Activated naive CD8-positive, alpha-beta T cell treated with anti-CD3 and anti-CD28 coated beads, Interleukin-2, amount 50 U/mL, for 16 hours (primary cell): ENCODE data around the gene AADACL4.
"Not testable (repeated sequence)": the region's sequence is repeated elsewhere in the genome, so short reads cannot be mapped to it uniquely, and the experiment has no call there.

Experiments used
- DNase-seq: peaks from one replicate; pipeline ENCODE4 v3.0.0-alpha.2; 2020; ENCODE audit warnings: low read depth, low spot score

AADACL4 gene

DNA sequence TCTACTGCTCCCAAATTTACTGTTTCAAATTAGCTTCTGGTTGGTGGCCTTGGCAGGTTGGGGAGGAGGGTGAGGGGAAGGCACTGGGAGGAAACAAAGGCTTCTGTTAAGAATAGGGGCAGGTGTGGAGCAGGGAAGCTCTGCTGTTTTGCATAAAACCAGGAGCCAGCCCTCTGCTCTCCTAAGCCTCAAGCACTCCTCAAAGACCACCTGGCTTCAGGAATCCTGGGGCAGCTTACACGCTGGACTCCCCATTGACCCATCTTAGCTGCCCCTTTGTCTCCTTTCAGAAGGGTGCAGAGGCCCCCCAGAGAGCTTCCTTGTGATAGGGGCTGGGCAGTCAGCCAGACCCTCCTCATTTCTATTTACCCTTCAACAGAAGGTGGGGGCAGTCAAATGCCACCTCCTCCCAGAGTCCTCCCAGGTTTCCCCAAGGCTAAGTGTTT, 14.4 kb upstream of the AADACL4 start:
- DNase-seq: no peak

DNA sequence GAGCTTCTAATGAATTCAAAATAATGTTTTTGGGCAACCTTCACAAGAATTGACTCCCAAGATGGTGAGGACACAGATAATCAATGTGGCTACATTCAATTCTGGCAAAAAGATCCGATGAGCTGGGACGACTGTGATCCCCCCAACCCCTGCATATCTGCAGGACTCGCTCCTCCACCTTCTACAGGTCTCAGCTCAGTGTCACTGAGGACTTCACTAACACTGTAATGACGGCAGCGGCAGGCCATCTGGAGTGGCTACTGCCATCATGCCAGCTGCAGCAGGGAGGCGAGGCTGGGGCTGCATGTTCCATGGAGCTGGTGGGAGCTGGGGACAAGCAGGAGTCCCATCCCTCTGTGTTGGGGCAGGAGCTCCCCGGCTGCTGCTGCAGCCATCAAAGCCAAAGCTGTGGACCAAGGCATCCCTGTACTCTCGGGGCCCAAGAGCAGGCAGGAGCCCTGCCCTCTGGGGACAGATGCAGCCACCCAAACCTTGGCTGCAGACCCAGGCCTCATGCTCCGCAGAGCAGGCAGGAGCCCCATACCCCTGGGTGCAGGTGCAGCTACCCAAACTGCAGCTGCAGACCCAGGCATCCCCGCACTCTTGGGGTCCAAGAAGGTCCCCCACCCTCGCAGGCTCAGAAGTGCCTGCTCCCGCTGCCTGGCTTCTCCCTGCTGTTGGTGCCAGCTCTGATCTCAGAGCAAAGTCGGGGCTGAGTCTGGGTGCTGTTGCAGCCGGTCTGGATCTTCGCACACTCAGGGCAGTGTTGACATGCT, 13.7 kb upstream of the AADACL4 start:
- DNase-seq: no peak

DNA sequence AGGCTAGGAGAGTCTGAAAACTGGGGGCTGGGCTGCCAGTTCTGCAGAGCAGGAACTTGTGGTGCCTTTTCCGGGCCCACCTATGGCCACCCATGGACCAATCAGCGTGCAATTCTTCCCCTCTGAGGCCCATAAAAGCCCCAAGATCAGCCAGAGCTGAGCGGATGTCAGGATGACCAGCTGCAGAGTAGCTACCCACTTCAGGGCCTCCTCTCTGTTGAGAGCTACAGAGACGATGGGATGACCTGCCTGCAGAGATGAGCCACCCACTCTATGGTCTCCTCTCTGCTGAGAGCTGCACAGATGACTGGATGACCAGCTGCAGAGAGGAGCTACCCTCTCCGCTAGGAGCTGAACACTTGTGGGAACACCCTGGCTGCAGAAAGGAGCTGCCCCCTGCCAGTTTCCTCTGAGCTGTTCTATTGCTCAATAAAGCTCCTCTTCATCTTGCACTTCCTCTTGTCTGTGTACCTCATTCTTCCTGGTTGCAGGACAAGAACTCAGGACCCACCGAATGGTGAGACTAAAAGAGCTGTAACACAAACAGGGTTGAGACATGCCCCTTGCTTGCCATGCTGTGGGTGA, 12.8 kb upstream of the AADACL4 start:
- no peak for DNase-seq

DNA sequence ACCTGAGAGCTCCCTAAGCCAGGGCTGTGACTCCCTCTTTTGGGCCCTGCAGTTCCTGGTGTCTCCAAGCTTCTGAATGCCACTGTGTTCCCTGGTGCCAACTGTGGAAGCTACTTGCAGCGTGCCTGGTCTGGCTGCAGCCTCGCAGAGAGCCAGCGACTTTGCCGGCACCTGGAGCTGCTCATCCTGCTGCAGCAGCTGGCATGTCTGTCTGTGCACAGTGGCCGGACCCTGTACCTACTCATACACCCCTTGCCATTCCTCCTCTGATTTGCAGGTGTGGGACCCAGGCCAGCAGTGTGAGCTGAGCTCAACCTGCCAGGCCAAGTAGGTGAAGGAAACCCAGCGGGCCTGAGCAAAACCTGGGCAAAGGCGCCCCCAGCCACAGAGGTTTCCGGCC, 12.3 kb upstream of the AADACL4 start:
- no peak for DNase-seq

DNA sequence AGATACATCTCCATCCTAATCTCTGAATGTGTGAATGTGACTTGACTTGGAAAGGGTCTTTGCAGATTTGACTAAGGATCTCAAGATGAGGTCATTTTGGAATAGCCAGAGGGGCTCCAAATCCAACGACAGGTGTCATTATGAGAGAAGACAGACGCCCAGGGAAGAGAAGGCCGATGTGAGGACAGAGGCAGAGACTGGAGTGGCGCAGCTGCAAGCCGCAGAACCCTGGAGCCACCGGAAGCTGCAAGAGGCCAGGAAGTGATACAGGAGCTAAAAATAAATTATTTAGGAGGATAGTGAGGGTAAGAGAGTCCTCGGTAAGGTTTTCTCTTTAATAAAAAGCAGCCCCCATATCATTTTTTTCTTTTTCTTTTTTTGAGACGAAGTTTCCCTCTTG, 9.7 kb upstream of the AADACL4 start:
- no peak for DNase-seq

DNA sequence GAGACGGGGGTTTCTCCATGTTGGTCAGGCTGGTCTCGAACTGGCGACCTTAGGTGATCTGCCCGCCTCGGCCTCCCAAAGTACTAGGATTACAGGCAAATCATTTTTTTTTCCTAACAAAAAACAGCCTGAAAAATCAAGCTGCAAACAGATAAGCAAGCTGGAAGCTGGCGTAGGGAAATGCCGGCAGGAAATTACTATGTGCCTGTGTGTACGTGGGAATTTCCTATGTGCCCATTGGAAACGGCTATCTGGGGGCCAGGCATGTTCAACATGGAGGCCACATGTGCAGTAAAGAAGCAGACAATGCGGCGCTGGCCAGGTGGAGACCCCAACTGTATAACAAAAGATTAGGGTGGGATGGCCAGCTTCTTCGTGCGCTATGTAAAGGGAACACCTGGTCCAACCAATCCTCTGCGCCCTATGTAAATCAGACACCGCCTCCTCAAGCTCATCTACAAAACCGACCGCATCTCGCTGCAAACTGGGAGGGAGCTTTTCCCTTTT, 9.1 kb upstream of the AADACL4 start:
- no peak for DNase-seq

DNA sequence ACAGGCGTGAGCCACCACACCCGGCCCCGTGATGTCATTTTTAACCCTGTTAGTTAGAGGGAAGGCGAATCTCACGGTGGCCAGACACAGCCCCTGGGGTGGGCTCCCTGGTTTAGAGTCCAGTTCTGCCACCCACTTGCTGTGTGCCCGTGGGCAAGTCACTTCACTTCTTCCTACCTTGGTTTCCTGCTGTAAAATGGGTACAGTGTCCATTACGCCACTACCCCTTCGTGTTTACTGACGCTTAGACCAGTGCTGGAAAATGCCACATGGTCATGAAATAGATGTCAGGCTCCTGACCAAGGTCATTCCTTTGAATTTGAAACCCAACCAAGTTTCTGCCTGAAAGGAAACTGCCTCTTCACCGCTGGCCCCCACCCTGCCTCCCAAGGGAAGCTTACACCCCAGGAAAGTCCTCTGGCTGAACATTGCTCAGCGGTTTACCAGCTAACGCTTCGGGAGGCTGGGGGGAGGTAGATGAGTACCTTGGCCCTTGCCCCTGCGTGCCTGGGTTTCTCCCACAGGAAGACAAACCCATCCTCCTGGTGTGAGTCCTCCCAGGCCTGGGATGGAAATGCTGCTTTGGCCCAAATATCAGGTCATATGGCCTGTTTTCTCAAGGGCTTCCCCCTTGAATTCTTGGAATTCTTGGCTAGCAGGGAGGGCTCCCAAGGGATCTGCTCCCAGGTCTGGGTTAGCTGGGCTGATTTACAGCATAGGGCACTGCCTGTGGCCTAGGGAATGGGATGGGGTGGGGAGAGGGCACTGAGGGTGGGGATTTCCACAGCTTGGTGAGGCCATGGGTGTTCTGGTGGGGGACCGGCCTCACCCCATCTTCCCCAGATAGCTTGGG, 7.6 kb upstream of the AADACL4 start:
- no peak for DNase-seq

DNA sequence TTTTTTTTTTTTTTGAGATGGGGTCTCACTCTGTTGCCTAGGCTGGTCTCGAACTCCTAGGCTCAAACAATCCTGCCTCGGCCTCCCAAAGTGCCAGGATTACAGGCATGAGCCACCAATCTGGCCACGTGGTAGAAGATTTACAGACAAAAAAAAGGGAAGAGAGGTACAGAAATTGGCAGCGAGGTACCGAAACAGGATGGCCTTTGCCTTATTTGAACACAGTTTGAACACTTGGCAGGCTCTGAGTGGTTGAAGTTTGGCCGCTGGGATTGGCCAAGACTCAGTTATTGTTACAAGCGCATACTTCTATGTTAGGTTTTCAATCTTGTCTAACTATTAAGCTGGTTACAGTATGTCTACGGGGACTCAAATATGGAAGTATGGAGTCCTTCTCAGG, 6.2 kb upstream of the AADACL4 start:
- DNase-seq: no peak

DNA sequence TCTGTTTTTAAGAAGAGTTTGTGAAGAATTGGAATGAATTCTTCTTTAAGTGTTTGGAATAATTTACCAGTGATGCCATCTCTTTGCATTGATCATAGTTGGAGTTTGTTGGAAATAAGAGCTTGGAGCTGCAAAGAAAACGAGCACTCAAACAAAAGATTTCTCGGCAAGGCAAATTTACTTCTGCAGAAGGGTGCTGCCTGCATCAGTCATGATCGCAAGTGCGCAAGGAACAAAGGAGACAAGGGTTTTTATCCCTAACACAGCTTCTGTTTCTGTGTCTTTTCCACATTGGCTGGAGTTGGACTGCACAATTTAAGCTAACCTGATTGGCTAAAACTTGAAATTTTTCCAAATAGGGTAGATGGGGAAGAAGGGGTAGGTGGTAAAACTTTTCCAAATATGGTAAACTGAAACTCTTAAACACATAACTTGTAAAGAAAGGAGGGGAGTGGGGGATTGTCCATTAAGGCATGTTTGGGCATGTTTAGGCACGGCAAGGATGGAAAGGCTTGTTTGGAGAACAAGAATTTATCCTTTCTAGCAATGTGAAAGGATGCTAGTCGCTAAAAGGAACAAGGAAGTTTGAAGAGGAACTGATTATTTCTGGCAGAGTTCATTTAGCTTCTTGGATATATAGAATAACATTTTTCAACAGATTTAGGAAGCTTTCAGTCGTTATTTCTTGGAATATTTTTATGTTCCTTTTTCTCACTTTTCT, 3.5 kb upstream of the AADACL4 start:
- no peak for DNase-seq

DNA sequence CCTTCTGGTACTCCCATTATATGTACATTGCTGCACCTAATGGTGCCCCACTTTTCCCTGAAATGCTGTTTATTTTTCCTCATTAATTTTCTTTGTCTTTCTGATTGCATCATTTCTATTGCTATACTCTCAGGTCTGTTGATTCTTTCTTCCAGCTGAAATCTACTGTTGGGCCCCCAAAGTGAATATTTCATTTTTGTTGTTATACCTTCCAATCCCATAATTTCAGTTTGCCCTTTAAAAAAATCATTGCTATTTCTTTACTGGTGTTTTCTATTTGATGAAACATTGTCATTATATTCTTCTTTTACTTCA, 3.0 kb upstream of the AADACL4 start:
- DNase-seq: no peak

DNA sequence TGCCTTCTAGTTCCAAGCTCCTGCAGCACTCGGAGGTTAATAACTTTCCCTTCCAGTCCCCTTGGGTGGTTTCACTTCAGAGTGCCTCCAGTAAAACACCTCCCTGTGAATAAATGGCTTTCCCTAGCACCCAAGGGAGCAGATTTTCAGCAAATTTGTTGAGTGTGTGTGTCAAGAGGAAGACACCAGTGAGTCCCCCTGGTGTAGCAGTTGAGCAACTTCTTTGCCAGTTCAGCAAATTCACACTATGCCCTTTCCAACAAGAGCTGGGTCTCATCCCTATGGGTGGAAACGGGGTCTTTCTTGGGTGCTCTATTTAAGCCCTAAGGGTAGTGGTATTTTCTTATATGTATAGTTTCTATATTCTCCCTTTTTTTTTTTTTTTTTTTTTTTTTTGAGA, 806 bp upstream of the AADACL4 start:
- no peak for DNase-seq

DNA sequence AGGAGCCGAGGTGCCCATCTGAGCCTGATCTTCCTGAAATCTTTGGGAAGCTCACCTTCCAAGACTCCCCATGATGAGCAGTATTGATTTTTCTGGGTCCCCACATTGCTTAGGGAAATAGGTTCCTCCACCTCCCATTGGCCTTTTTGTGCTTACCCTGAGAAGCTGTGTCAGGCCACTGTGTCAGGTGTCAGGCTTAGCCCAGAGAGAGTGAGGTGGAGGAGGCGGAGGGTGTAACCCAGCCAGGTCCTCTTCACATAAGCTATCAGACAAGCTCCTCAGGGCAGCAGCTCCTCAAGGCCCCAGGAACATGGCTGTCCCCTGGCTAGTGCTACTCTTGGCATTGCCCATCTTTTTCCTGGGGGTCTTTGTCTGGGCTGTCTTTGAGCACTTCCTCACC, 352 bp downstream of the AADACL4 start:
- DNase-seq: no peak

DNA sequence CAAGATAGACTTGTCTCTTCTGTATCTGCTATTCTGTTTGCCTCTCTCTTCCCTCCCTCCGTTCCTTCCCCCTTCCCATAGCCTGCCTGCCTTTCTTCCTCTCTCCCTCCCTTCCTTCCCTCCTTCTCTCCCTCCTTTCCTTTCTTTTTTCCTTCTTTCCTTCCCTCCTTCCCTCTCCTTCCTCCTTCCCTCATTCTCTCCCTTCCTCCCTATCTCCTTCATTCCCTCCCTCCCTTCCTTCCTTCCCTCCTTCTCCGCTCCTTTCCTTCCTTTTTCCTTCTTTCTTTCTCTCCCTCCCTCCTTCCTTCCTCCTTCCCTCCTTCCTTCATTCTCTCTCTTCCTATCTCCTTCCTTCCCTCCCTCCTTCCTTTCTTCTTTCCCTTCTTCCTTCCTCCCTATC, 944 bp downstream of the AADACL4 start:
- no peak for DNase-seq

DNA sequence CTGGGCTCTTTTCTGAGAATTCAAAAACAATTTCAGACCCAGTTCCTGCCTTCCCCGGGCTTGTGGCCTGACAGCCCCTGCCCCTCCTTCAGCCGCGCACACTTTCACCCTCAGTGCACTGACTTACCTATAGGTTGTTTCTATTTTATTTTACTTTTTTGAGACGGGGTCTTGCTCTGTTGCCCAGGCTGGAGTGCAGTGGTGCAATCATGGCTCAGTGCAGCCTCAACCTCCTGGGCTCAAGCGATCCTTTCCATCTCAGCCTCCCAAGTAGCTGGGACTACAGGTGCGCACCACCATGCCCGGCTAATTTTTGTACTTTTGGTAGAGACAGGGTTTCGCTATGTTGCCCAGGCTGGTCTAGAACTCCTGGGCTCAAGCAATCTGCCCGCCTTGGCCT, 1.5 kb downstream of the AADACL4 start:
- not testable (repeated sequence) for DNase-seq

DNA sequence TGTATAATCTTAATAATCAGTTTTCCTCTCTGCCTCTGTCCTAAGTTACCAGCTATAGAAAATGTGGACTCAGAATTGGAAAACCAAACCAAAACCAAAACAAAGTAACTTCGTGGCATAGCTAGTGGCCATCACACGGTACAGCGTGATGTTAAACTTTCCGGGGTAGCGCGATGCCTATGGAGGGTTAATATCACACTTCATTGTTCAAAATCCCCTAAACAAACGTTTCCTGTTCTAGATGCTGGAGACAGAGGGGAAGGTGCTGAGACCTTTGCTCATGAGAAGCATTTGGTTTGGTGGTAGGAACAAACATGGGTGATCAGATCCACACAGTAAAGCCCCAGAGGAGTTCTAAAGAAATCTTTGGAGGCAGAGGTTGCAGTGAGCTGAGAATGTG, 4.9 kb downstream of the AADACL4 start:
- no peak for DNase-seq

DNA sequence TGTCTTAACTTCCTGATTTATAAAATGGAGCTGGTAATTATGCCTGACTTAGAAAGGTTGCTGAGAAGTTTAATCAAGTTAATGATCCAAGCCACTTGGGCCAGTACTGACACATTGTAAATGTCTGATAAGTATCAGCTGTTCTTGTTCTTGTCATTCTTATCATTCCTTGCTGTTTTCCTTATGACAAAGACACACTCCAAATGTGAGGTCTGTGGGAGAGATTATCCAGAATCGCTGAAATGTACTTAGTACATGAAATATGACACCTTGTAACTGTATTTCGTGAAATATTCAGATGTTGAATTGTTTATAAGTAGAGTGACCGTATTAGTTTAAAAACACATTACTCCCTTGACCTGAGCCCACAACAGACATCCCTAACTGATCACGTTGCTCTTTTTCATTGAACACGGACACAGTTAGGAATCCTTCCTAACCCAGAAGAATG, 6.1 kb downstream of the AADACL4 start:
- DNase-seq: no peak

DNA sequence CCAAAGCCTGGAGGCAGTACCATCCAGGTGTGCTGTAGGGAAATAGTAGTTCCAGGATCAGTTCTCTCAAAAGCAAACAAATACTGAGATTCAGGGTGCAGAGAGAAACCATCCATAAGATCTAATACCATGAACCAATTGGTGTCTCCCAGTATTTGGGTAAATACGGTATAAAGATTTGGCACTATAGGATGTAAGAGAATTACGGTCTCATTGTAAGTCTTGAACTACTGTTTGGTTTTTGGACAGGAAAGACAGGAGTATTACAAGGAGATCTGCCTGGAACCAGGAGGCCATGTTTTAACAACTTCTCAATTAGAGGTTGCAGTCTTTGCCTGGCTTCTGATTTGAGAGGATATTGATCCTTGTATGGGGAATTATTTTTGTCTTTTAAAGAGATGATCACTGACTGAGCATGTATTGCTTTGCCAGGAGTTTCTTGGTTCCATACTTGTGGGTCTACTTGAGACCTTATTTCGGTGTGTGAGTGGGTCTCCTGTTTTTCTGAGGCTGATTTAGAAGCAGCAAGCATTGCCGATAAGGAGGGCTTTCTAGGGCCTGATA, 10.2 kb downstream of the AADACL4 start:
- DNase-seq: no peak

DNA sequence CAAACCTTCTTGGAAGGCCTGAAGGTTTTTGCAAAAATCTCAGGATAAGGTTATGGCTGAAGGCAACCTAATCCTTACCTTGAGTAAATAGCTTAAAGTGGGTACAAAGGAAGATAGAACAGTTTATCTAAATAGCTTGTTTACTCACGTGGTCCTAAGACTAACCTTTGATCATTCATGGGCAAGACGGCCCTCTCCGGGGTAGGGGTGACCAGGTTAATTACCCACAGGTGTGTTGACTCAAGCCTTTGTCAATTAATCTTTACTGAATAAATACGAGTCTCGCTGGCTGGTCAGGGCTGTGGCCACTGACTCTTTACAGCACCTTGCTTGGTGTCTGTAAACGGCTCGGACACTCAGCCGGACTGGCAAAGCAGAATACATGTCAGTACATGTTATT, 10.8 kb downstream of the AADACL4 start:
- no peak for DNase-seq

DNA sequence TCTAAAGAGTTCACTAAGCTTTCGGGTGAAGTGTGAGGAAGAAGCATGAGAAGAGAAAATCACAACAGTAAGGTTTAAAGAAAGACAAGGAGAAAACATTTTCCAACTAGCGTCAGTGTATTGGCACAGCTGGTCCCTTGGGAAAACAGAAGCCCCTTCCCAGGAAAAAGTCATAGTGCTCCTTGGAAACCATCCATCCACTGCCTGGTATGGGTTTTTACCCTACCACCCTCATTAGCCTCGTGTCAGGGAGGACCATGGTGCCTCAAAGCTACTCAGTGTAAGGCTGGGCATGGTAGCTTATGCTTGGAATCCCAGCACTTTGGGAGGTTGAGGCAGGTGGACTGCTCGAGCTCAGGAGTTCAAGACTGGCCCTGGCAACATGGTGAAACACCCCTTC, 12.7 kb downstream of the AADACL4 start:
- no peak for DNase-seq

DNA sequence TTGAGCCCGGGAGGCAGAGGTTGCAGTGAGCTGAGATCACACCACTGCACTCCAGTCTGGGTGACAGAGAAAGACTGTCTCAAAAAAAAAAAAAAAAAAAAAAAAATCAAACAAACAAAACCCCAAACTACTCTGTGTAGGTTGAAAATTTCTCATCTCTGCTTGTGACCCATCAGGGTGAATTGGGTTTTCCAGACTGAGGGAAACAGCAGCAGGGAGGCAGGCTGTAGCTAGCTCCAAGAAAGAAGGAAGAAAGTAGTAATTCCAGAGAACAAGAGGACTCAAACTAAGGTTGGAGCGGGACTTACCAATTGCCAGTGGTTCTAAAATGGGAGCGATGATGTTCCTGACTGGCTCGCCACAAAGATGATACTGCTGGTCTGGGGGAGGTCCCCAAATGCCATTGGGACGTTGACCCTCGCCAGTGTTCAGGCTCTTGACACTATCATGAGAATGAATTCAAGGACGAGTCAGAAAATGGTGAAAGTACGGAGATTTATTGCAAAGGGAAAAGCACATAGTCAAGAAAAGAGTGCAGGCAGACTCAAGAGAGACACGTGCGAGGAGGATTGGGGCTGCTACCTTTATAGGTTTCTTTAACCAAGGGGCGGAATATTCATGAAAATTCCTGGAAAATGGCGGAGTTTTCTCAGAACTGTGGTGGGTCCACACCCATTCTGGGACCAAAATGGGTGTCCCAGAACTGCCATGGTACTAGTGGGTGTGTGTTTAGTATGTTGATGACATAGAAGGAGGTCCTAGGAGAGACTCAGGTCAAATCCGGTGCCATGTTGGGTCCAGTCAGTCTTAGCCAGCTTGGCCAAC, 13.4 kb downstream of the AADACL4 start:
- no peak for DNase-seq
